ENCODE data around the gene PRAF2.
A peak's percentile ranks its signal among the peaks of the same experiment; 100 is the strongest.

PRAF2 gene

GRCh38 chrX:49110417-49110816 is 36.6 kb upstream of the PRAF2 start:
- TF ChIP-seq, protein P1, sequence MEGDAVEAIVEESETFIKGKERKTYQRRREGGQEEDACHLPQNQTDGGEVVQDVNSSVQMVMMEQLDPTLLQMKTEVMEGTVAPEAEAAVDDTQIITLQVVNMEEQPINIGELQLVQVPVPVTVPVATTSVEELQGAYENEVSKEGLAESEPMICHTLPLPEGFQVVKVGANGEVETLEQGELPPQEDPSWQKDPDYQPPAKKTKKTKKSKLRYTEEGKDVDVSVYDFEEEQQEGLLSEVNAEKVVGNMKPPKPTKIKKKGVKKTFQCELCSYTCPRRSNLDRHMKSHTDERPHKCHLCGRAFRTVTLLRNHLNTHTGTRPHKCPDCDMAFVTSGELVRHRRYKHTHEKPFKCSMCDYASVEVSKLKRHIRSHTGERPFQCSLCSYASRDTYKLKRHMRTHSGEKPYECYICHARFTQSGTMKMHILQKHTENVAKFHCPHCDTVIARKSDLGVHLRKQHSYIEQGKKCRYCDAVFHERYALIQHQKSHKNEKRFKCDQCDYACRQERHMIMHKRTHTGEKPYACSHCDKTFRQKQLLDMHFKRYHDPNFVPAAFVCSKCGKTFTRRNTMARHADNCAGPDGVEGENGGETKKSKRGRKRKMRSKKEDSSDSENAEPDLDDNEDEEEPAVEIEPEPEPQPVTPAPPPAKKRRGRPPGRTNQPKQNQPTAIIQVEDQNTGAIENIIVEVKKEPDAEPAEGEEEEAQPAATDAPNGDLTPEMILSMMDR (IDR thresholded peaks at IDR 0.05; ENCODE audit: low read depth, low read length) = no peak
- H3K4me3 ChIP-seq (ENCODE audit: low read depth, low read length) = no peak overlapping the region

- TF ChIP-seq, protein P1 (IDR thresholded peaks at IDR 0.05; ENCODE audit: low read depth, low read length) = no peak
- no peak overlapping the region for H3K4me3 ChIP-seq (ENCODE audit: low read depth, low read length)
Observed at GRCh38 chrX:49108641-49109040, 34.8 kb upstream of the PRAF2 start.

DNA sequence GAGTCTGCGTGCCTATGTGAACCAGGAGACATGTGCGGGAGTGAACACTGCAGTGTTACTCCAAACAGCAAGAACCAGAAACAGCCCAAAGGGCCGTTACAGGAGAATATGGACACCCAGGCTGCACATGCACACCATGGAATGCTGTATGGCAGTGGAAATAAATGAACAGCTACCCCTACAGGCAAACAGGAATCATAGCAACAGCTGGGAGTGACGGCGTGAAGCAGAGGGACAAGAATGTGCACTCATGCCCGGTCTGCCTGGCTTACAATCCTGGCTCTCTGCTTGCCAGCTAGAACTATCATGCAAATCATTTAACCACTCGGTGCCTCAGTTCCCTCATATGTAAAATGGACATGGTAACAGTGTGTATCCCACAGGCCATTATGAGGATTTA is 33.1 kb upstream of the PRAF2 start:
- H3K4me3 ChIP-seq (ENCODE audit: low read depth, low read length) = no peak overlapping the region
- TF ChIP-seq, protein P1 (IDR thresholded peaks at IDR 0.05; ENCODE audit: low read depth, low read length) = peak; percentile 60

- TF ChIP-seq, protein P1 (IDR thresholded peaks at IDR 0.05; ENCODE audit: low read depth, low read length) = no peak
- H3K4me3 ChIP-seq (ENCODE audit: low read depth, low read length) = no peak overlapping the region
Observed at GRCh38 chrX:49106296-49106695, 32.5 kb upstream of the PRAF2 start.

DNA sequence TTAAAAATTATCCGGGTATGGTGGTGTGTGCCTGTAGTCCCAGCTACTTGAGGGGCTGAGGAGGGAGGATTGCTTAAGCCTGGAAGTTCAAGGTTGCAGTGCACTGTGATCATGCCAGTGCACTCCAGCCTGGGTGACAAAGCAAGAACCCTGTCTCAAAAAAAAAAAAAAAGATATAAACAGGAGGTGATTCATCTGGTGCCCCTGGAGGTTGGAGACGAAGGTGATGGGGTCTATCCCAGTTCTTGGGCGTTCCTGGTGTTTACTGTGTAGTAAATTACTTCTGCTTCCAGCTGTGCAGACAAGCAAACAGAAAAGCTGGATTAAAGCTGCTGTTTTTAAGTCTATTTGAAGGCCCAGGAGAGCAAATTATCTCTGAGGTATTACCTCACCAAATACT is 29.8 kb upstream of the PRAF2 start:
- no peak overlapping the region for H3K4me3 ChIP-seq (ENCODE audit: low read depth, low read length)
- TF ChIP-seq, protein P1 (IDR thresholded peaks at IDR 0.05; ENCODE audit: low read depth, low read length) = no peak

DNA sequence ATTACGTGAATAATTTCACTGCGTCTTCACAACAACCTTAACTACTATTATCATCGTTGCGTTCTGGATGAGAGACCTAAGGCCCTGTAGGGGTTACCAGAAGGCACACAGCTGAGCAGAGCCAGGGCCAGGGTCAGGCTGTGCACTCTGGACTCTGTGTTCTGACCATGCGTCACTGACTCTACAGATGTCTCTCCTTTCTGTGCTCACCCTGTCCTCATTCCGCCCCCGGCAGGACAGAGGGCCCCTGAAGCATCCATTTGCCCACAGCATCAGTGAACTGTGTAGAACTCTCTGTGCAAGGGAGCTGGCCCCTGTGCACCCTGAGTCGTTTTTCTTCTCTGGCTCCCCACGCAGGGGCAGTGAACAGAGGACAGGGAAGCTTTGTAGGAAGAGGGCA is 28.4 kb upstream of the PRAF2 start:
- TF ChIP-seq, protein P1 (IDR thresholded peaks at IDR 0.05; ENCODE audit: low read depth, low read length) = no peak
- no peak overlapping the region for H3K4me3 ChIP-seq (ENCODE audit: low read depth, low read length)

DNA sequence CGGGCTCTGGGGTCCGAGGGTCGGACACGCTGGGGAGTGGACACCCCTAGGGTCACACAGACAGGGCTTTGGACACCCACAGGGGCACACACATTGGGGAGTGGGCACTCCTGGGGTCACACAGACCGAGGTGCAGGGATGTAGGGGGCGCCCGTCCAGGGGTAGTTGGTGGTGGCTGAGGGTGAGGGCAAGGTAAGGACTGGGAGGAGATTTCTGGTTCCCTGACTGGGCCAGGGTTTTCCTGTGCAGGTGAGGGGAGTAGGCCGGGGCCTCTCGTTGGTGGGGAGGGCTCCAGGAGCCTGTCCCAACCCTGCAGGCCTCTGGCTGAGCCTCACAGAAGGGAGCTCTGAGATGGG is 27.8 kb upstream of the PRAF2 start:
- H3K4me3 ChIP-seq (ENCODE audit: low read depth, low read length) = peak overlapping the region; percentile 64
- TF ChIP-seq, protein P1 (IDR thresholded peaks at IDR 0.05; ENCODE audit: low read depth, low read length) = peak; percentile 16; the same call in 1 of the 2 replicates

Data from WI38 (cell line).